Measurements from ENCODE around the gene NRTN. TPM values are rescaled to one million over a fixed set of nuclear protein-coding genes. Genes with fewer than 3 reads are reported as not detected.
A peak's percentile ranks its signal among the peaks of the same experiment; 100 is the strongest.

The NRTN gene
- total and polyA plus RNA-seq, 2 of the 13 experiments (the other 11 are each of a cell fraction or from before 2014, with no cell fraction given) = 4.1 to 5.3 TPM

GRCh38 chr19:5782322-5782721 lies 22.5 kb upstream of the NRTN start:
- DNase-seq (ENCODE audit: low spot score) = no peak
- Histone ChIP-seq H3K4me3 (replicated peaks in 1 of 3; ENCODE audit: insufficient read depth in 1 of 3, low read depth in 2 of 3, low read length in 3 of 3) (no peak overlapping the region), H2AFZ (ENCODE audit: low read length) (no peak overlapping the region), H3K9ac (ENCODE audit: insufficient read depth, low read depth, low read length) (no peak overlapping the region), H3K9me3 (ENCODE audit: low read length) (no peaks in the 10 kb centered on the region), H3K27me3 (ENCODE audit: control insufficient read depth in 1 of 2, insufficient read depth in 2 of 2, low read length in 2 of 2) (peaks cover 0 to under 1% of the 10 kb centered on the region in 2 experiments; a peak in 1 of 5 replicates), H3K4me2 (ENCODE audit: low read depth, low read length) (no peak overlapping the region), H3K4me1 (ENCODE audit: insufficient read depth, low read length) (no peaks in the 10 kb centered on the region), H3K36me3 (replicated peaks in 1 of 2; ENCODE audit: control insufficient read depth in 1 of 2, insufficient read depth in 2 of 2, low read length in 2 of 2) (peaks cover 5 to 15% of the 10 kb centered on the region in 2 experiments; a peak in 3 of 5 replicates), H3K79me2 (ENCODE audit: insufficient read depth, low read length) (no peaks in the 10 kb centered on the region), H3K27ac (ENCODE audit: extremely low read length, insufficient read depth, low read length) (no peak overlapping the region), H4K20me1 (ENCODE audit: insufficient read depth, low read length) (no peaks in the 10 kb centered on the region)
- CTCF ChIA-PET (ENCODE audit: low intra/inter-chr PET ratio, low total read pairs) = no interaction called here
- intact Hi-C loops (cut with micrococcal nuclease; ENCODE audit: unreplicated experiment) (no loop called here), in situ Hi-C loops (cut with HindIII; ENCODE audit: extremely low pct_ligation_motif_present, low pct_unique_long_range_greater_than_20kb) (no loop called here)
- TF ChIP-seq KDM2A (CRISPR knock-in tag; IDR thresholded peaks at IDR 0.05; ENCODE audit: borderline replicate concordance, low read depth) (0 out of 2 replicates have a peak, but pooled peaks have one; percentile 25), ZNF720 (CRISPR knock-in tag; IDR thresholded peaks at IDR 0.05) (no peak)
- POLR2A ChIA-PET = no interaction called here
- no peak for ATAC-seq
- no TSS peak for BruUV-seq (replicated peaks)
- WGBS (ENCODE audit: low lambda C conversion rate) = 79% methylated on average over 7 of the region's 9 CpGs
- no peak for FAIRE-seq

DNA sequence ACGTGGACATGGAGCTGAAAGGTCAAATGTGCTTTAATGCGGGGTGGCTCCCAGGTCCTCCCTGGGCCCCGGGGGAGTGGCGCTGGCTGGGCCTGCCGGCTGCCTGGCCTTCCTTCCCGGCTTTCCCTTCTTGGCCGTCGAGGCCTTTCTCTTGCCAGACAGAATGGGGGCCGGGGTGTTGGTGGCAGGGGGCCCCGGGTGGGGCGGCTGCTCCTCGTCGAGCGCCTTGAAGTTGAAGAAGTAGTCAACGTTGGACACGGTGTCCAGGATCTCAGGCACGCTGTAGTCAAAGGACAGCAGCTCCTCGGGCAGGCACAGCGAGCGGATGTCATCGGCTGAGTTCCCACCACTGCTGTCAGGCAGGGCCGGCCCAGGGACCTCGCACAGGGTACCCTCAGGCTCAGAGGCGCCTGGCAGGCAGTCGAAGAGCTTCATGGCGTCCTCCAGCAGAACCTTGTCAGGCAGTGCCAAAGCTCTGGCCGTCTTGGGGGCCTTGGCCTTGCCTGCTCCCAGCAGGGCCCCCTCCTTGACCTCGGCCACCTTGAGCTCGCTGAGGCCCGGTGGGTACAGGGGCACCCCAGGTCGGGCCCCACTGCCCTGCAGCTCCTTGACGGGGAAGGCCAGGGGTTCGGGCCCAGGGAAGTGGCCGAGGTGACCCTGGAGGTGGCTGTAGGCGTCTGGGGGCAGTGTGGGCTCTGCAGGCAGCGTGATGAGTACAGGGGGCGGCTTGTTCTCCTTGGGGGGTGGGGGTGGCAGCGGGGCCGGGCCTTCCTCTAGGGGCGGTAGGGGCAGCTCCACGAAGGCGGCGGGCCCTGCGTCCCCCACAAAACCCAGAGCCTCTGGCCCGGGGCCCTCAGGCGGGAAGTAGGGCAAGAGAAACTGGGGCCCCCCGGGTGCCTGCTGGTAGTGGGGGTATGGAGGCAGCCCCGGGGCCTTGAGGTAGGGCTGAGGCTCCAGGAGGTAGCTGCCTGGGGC lies 21.6 kb upstream of the NRTN start:
- in situ Hi-C loops (cut with HindIII; ENCODE audit: extremely low pct_ligation_motif_present, low pct_unique_long_range_greater_than_20kb) = no loop called here
- Histone ChIP-seq H2AFZ (ENCODE audit: low read length) (no peak overlapping the region), H3K27me3 (ENCODE audit: control insufficient read depth in 1 of 2, insufficient read depth in 2 of 2, low read length in 2 of 2) (no peaks in the 10 kb centered on the region), H3K9me3 (ENCODE audit: low read length) (no peaks in the 10 kb centered on the region), H3K4me3 (replicated peaks in 1 of 3; ENCODE audit: insufficient read depth in 1 of 3, low read depth in 2 of 3, low read length in 3 of 3) (no peak overlapping the region), H4K20me1 (ENCODE audit: insufficient read depth, low read length) (no peaks in the 10 kb centered on the region), H3K36me3 (replicated peaks in 1 of 2; ENCODE audit: control insufficient read depth in 1 of 2, insufficient read depth in 2 of 2, low read length in 2 of 2) (peaks cover 10 to 23% of the 10 kb centered on the region in 2 experiments; a peak in 4 of 5 replicates), H3K9ac (ENCODE audit: insufficient read depth, low read depth, low read length) (no peak overlapping the region), H3K79me2 (ENCODE audit: insufficient read depth, low read length) (no peaks in the 10 kb centered on the region), H3K27ac (ENCODE audit: extremely low read length, insufficient read depth, low read length) (no peak overlapping the region), H3K4me2 (ENCODE audit: low read depth, low read length) (no peak overlapping the region), H3K4me1 (ENCODE audit: insufficient read depth, low read length) (no peaks in the 10 kb centered on the region)
- ATAC-seq (peak; percentile 8), FAIRE-seq (no peak), DNase-seq (ENCODE audit: low spot score) (no peak)
- ChIA-PET POLR2A (interaction anchor here (0.8 to 1.1 kb wide), 2 partner anchors 63 to 112 kb away, joined by 3 read pairs; partner anchors contain the start of genes CATSPERD and LONP1), CTCF (ENCODE audit: low intra/inter-chr PET ratio, low total read pairs) (no interaction called here)
- 94% methylated on average over 33 of the region's 48 CpGs for WGBS (ENCODE audit: low lambda C conversion rate)
- TF ChIP-seq, protein P1, sequence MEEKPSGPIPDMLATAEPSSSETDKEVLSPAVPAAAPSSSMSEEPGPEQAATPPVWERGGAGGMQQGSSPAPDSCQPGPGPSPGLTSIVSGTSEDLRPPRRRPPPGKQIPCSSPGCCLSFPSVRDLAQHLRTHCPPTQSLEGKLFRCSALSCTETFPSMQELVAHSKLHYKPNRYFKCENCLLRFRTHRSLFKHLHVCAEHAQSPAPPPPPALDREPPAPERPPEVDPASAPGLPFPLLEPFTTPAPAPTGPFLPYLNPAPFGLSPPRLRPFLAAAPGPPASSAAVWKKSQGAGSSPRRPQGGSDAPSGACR (CRISPR knock-in tag; IDR thresholded peaks at IDR 0.05) = no peak
- TF ChIP-seq AGO2 (optimal IDR thresholded peaks at IDR 0.05; ENCODE audit: low read depth, low read length) (peak; percentile 64), RBFOX2 (IDR thresholded peaks at IDR 0.05; ENCODE audit: low read depth, low read length) (peak; percentile 55; the same call in 1 of the 2 replicates), STAT5B (CRISPR knock-in tag; IDR thresholded peaks at IDR 0.05) (no peak)
- TF ChIP-seq, protein P2, sequence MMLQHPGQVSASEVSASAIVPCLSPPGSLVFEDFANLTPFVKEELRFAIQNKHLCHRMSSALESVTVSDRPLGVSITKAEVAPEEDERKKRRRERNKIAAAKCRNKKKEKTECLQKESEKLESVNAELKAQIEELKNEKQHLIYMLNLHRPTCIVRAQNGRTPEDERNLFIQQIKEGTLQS (CRISPR knock-in tag; IDR thresholded peaks at IDR 0.05) = no peak
- no TSS peak for BruUV-seq (replicated peaks)
- intact Hi-C loops (cut with micrococcal nuclease; ENCODE audit: unreplicated experiment) = no loop called here
